Activated B cell treated with CpG ODN at 0.5 μM for 24 hours (primary cell): ENCODE data around the gene CPLX3. TPM values are rescaled to one million over a fixed set of nuclear protein-coding genes. Genes with fewer than 3 reads are reported as not detected.

Experiments used
- ATAC-seq: fragments of 200-7000 bp; cut with Tn5 transposase; one replicate; pipeline ENCODE4 v1.10.0; 2021; ENCODE audit warnings: low read depth, mild to moderate bottlenecking, moderate library complexity
- CTCF ChIA-PET: fragments of 350-600 bp; sonication (Branson Sonifier 250); formaldehyde crosslinking; loops from one replicate; lab custom pipeline; 2021; ENCODE audit warnings: antibody characterized with exemption; lab: Charles Lee
- POLR2A ChIA-PET: fragments of 350-600 bp; sonication (Branson Sonifier 250); formaldehyde crosslinking; loops from one replicate; lab custom pipeline; 2021; ENCODE audit warnings: antibody characterized with exemption; lab: Charles Lee
- DNase-seq: peaks from one replicate; pipeline ENCODE4 v3.0.0; 2022
- H3K27ac Mint-ChIP-seq: one replicate; pipeline ENCODE4 v1.8.0; 2020; ENCODE audit warnings: mixed read lengths
- H3K27me3 Mint-ChIP-seq: one replicate; pipeline ENCODE4 v1.8.0; 2021; ENCODE audit warnings: mixed read lengths
- H3K36me3 Mint-ChIP-seq: one replicate; pipeline ENCODE4 v1.8.0; 2021; ENCODE audit warnings: low read depth, mixed read lengths
- H3K4me1 Mint-ChIP-seq: one replicate; pipeline ENCODE4 v1.8.0; 2021; ENCODE audit warnings: mixed read lengths
- H3K4me3 Mint-ChIP-seq: one replicate; pipeline ENCODE4 v1.8.0; 2020; ENCODE audit warnings: mild to moderate bottlenecking, mixed read lengths
- H3K9me3 Mint-ChIP-seq: one replicate; pipeline ENCODE4 v1.8.0; 2020; ENCODE audit warnings: mixed read lengths
- intact Hi-C: fragments of 100-400 bp; cut with micrococcal nuclease; formaldehyde crosslinking; loops from one replicate; pipeline ENCODE4 v1.15.1; 2024
- total RNA-seq: library from RNA; stranded (reverse); gene quantifications from 2 replicates; pipeline ENCODE4 v1.2.3, GENCODE V29; 2022
- TF ChIP-seq, protein P1 (sequence below): fragments of 200-600 bp; IDR thresholded peaks from one replicate; pipeline ENCODE4 v1.8.0; 2022; ENCODE audit warnings: antibody characterized with exemption, mild to moderate bottlenecking

The CPLX3 gene
- total RNA-seq, 1 donor from 2014 or later = 0.22 TPM

- H3K4me1 Mint-ChIP-seq = peaks cover 82% of the 10 kb centered on the region
- ChIA-PET CTCF (interaction anchor here (1.6 to 18.7 kb wide), 3 partner anchors 7 to 145 kb away, joined by 4 to 1146 read pairs (median 132); no protein-coding TSS in a partner anchor), POLR2A (interaction anchor here (0.9 to 32.5 kb wide), 6 partner anchors 0 to 394 kb away, joined by 3 to 2569 read pairs (median 5); partner anchors contain the start of genes CLK3, CSK and ULK3)
- peak overlapping the region; percentile 96 for H3K27ac Mint-ChIP-seq
- H3K36me3 Mint-ChIP-seq = peaks cover 22% of the 10 kb centered on the region
- intact Hi-C loops = loop anchor here (5.0 kb wide), 1 partner anchor 228 kb away; no protein-coding TSS in a partner anchor
- H3K9me3 Mint-ChIP-seq = no peaks in the 10 kb centered on the region
- H3K27me3 Mint-ChIP-seq = no peaks in the 10 kb centered on the region
- peak overlapping the region; percentile 93 for H3K4me3 Mint-ChIP-seq
- TF ChIP-seq, protein P1, sequence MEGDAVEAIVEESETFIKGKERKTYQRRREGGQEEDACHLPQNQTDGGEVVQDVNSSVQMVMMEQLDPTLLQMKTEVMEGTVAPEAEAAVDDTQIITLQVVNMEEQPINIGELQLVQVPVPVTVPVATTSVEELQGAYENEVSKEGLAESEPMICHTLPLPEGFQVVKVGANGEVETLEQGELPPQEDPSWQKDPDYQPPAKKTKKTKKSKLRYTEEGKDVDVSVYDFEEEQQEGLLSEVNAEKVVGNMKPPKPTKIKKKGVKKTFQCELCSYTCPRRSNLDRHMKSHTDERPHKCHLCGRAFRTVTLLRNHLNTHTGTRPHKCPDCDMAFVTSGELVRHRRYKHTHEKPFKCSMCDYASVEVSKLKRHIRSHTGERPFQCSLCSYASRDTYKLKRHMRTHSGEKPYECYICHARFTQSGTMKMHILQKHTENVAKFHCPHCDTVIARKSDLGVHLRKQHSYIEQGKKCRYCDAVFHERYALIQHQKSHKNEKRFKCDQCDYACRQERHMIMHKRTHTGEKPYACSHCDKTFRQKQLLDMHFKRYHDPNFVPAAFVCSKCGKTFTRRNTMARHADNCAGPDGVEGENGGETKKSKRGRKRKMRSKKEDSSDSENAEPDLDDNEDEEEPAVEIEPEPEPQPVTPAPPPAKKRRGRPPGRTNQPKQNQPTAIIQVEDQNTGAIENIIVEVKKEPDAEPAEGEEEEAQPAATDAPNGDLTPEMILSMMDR = no peak
- DNase-seq = no peak
- no peak for ATAC-seq
Measured at GRCh38 chr15:74779162-74779648, 47.2 kb upstream of the CPLX3 start.

DNA sequence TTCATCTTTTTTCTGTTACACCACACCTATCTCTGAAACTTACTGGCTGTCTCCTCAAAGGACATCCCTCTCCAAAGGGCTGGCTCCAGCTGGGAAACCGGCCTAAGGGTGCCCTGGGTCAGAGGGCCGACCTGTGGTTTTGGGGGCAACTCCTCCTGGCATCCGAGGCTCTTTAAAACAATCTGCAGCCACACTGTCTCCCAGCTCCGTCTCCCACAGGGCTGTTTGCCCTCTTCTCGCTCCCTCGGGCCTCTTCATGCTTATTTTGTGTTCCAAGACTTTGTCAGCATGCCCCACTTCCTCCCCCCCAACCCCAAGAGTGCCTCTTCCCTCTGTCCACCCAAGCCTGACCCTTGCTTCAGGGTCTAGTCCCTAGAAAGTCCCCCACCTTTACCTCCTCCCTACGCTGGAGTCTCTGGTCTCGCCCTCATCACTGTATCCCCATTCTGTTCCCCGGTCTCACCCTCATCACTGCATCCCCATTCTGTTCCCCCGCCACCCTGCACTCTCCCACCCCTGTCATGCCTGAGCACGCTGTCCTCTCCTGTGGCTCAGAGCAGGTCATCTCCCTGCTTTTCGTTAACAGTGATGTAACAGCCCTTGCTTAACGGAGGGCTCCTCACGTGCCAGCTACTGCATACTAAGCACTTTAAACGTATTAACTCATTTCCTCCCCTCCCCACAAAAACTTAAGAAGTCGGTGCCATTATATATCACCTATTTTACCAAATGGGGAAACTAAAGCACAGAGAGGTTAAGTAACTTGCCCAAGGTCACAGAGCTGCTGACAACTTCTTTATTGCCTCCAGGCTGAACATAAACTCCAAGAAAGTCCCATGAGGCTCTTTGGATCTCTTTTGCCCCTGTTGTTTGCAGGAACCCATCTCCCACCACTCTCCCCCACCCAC lies 45.6 kb upstream of the CPLX3 start:
- Mint-ChIP-seq H3K9me3 (no peaks in the 10 kb centered on the region), H3K4me1 (peaks cover 81% of the 10 kb centered on the region), H3K27me3 (no peaks in the 10 kb centered on the region), H3K27ac (peak overlapping the region; percentile 96), H3K4me3 (peak overlapping the region; percentile 93), H3K36me3 (peaks cover 34% of the 10 kb centered on the region)
- CTCF ChIA-PET = interaction anchor here (1.0 to 18.7 kb wide), 3 partner anchors 9 to 121 kb away, joined by 3 to 1146 read pairs (median 132); no protein-coding TSS in a partner anchor
- intact Hi-C loops = loop anchor here (1.0 to 5.0 kb wide), 3 partner anchors 9 to 788 kb away; partner anchors contain the start of genes PML and STOML1
- TF ChIP-seq, protein P1 = no peak
- DNase-seq = peak; percentile 46
- POLR2A ChIA-PET = interaction anchor here (0.6 to 32.5 kb wide), 16 partner anchors 1 to 673 kb away, joined by 3 to 2569 read pairs (median 4); partner anchors contain the start of genes CLK3, CSK and ULK3
- ATAC-seq = peak; percentile 6

DNA sequence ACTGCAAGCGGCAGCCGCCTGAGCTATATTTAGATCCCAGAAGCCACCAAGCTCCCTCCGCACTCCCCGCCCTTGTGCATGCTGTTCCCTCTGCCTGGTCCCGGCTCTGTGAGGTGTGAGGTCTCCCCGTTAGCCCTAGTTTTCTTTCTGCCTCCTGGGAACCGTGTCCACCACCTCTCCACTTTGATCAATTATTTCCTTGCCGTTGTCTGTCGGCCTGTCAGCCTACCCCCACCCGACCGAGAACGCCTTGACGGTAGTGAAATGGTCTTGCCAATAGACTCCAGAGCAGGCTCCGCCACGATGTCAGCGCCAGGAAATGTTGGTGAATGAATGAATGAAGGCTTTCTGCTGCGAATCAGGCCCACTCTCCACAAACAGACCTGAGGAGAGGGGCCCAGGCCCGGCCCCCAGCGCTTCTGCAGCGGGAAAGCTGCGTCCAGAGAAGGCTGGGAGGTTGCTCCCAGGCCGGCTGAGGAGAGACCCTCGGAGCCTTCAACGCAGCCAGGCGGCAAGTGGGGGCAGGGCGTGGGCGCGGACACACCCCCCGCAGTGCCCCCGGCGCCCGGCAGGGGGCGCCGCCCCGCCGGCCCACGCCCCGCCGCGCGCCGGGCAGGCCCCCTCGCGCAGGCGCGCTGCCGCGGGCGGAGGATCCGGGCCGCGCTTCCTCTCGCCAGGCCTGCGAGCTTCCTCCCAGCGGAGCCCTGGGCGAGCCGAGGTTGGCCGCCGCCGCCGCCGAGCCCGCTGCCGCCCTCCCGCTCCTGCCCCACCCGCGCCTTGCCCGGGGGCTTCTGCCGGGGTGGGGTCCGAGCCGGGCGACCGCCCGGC lies 44.8 kb upstream of the CPLX3 start, which contains the start of gene CSK:
TSS of gene CSK (plus strand) at position 650 of the 828 bp plus-strand sequence. CDS start 16,218 bp downstream, outside the sequence.
- intact Hi-C loops = loop anchor here (1.0 to 5.0 kb wide), 3 partner anchors 10 to 789 kb away; partner anchors contain the start of genes PML and STOML1
- peaks cover 81% of the 10 kb centered on the region for H3K4me1 Mint-ChIP-seq
- peak within 1 kb of the TSS; percentile 99 for H3K27ac Mint-ChIP-seq
- H3K27me3 Mint-ChIP-seq = no peaks in the 10 kb centered on the region
- H3K9me3 Mint-ChIP-seq = no peaks in the 10 kb centered on the region
- ChIA-PET CTCF (interaction anchor here (1.0 to 18.7 kb wide), 4 partner anchors 10 to 120 kb away, joined by 3 to 1146 read pairs (median 68); no protein-coding TSS in a partner anchor), POLR2A (interaction anchor here (0.6 to 32.5 kb wide), 12 partner anchors 2 to 397 kb away, joined by 3 to 2569 read pairs (median 4); partner anchors contain the start of genes CLK3, CSK, EDC3 and ULK3)
- ATAC-seq (peak; percentile 42), DNase-seq (peak; percentile 90)
- H3K4me3 Mint-ChIP-seq = peak within 1 kb of the TSS; percentile 94
- TF ChIP-seq, protein P1 = no peak
- H3K36me3 Mint-ChIP-seq = peaks cover 40% of the 10 kb centered on the region

DNA sequence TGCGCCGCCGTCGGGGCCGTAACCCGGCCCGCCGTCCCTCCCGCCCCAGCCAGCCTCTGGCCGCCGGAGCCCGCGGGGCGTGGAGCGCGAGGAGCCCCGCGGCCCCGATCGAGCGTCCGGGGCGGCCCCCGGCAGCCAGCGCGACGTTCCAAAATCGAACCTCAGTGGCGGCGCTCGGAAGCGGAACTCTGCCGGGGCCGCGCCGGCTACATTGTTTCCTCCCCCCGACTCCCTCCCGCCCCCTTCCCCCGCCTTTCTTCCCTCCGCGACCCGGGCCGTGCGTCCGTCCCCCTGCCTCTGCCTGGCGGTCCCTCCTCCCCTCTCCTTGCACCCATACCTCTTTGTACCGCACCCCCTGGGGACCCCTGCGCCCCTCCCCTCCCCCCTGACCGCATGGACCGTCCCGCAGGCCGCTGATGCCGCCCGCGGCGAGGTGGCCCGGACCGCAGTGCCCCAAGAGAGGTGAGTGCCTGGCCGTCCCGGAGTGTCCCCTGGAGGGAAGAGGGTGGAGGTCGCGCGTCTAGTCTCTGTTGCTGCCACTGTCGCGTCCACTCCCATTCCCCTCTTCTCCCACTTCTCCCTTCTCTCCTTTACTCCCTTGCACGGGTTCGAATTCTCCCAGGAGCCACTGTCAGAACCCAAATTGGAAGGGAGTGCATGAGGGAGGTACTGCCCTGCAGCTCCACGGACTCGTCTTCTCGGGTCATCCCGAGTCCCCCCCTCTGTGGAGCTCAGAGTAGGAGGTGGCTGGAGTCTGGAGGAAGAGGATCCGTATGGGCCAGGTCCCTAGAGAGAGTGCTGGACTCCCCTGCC lies 44.0 kb upstream of the CPLX3 start:
- H3K9me3 Mint-ChIP-seq = no peaks in the 10 kb centered on the region
- peaks cover 44% of the 10 kb centered on the region for H3K36me3 Mint-ChIP-seq
- no peak for DNase-seq
- ATAC-seq = peak; percentile 11
- CTCF ChIA-PET = interaction anchor here (1.0 to 18.7 kb wide), 4 partner anchors 11 to 39 kb away, joined by 3 to 1146 read pairs (median 68); no protein-coding TSS in a partner anchor
- TF ChIP-seq, protein P1 = no peak
- peak overlapping the region; percentile 99 for H3K27ac Mint-ChIP-seq
- H3K27me3 Mint-ChIP-seq = no peaks in the 10 kb centered on the region
- intact Hi-C loops = loop anchor here (5.0 kb wide), 1 partner anchor 790 kb away; the partner anchor contains the start of genes PML and STOML1
- peaks cover 81% of the 10 kb centered on the region for H3K4me1 Mint-ChIP-seq
- POLR2A ChIA-PET = interaction anchor here (1.3 to 32.5 kb wide), 7 partner anchors 3 to 379 kb away, joined by 4 to 2569 read pairs (median 6); partner anchors contain the start of genes CLK3, CSK and RPP25
- peak overlapping the region; percentile 94 for H3K4me3 Mint-ChIP-seq
